Spleen (tissue), 7 donors: ENCODE data around the gene SLC22A4.

Experiments
- POLR2A ChIP-seq, 3 donors: fragments of 450-650 bp; IDR thresholded peaks; one replicate each; pipeline ENCODE4 v1.5.1; 2017; ENCODE audit warnings: antibody characterized with exemption in 3 of 3, mild to moderate bottlenecking in 1 of 3
- TF ChIP-seq, protein P1 (sequence below), 11 experiments: fragments of 200-600 bp in 7 of 11; fragments of 450-650 bp in 4 of 11; sonication (generic) in 4 of 11; IDR thresholded peaks in 8 of 11; conservative IDR thresholded peaks in 3 of 11; 1 replicate in 7 of 11; 2 replicates in 4 of 11; pipeline versions ENCODE4 v1.4.0 to v1.8.0; 2016 to 2021; ENCODE audit warnings: antibody characterized with exemption in 11 of 11, inconsistent platforms in 4 of 11, mild to moderate bottlenecking in 1 of 11
- donor health status: DM: no; HTN: no; CAD: no; lungs with moderate emphysema.
- donor health status: DM: no; HTN: no; CAD: no.
- donor health status: DM: no; HTN: no; CAD: no.

GRCh38 chr5:132281856-132282614 lies 12.2 kb upstream of the SLC22A4 start:
- TF ChIP-seq, protein P1, sequence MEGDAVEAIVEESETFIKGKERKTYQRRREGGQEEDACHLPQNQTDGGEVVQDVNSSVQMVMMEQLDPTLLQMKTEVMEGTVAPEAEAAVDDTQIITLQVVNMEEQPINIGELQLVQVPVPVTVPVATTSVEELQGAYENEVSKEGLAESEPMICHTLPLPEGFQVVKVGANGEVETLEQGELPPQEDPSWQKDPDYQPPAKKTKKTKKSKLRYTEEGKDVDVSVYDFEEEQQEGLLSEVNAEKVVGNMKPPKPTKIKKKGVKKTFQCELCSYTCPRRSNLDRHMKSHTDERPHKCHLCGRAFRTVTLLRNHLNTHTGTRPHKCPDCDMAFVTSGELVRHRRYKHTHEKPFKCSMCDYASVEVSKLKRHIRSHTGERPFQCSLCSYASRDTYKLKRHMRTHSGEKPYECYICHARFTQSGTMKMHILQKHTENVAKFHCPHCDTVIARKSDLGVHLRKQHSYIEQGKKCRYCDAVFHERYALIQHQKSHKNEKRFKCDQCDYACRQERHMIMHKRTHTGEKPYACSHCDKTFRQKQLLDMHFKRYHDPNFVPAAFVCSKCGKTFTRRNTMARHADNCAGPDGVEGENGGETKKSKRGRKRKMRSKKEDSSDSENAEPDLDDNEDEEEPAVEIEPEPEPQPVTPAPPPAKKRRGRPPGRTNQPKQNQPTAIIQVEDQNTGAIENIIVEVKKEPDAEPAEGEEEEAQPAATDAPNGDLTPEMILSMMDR (IDR thresholded peaks at IDR 0.05 in 8 of 11, conservative IDR thresholded peaks at IDR 0.05 in 3 of 11), result no peak
- TF ChIP-seq POLR2A (IDR thresholded peaks at IDR 0.05), result no peak
